ENCODE measurements around the gene PSME3. TPM values are rescaled to one million over a fixed set of nuclear protein-coding genes. Genes with fewer than 3 reads are reported as not detected.
A peak's percentile ranks its signal among the peaks of the same experiment; 100 is the strongest.

PSME3 gene
- total RNA-seq, 1 experiment from 2014 or later = 120 TPM

GRCh38 chr17:42843358-42843934, 10.2 kb downstream of the PSME3 start:
- ChIA-PET CTCF (interaction anchor here (0.6 kb wide), 1 partner anchor 588 kb away, joined by 3 read pairs; no protein-coding TSS in a partner anchor), POLR2A (ENCODE audit: low non-redundant PET) (no interaction called here)
- H3K9me3 ChIP-seq (ENCODE audit: low read depth, low read length, poor library complexity, severe bottlenecking) = no peaks in the 10 kb centered on the region
- peak; percentile 45 for DNase-seq (ENCODE audit: low spot score)
- intact Hi-C loops (cut with micrococcal nuclease; ENCODE audit: unreplicated experiment) = loop anchor here (2.0 kb wide), 1 partner anchor 93 kb away; no protein-coding TSS in a partner anchor
- TF ChIP-seq CTCF (conservative IDR thresholded peaks at IDR 0.05; ENCODE audit: low read depth, low read length) = peak; percentile 66
- TF ChIP-seq EZH2 (IDR thresholded peaks at IDR 0.05; ENCODE audit: borderline replicate concordance, low read depth, low read length, poor library complexity, severe bottlenecking) = no peak
- no peaks in the 10 kb centered on the region for H3K27me3 ChIP-seq (replicated peaks; ENCODE audit: insufficient read depth, low read depth, low read length, poor library complexity)
- no peaks in the 10 kb centered on the region for H3K4me1 ChIP-seq (ENCODE audit: insufficient read depth, low read length, poor library complexity, severe bottlenecking)
- no TSS peak for BruUV-seq (replicated peaks)
- H3K36me3 ChIP-seq (ENCODE audit: insufficient read depth, low read length, poor library complexity, severe bottlenecking) = peaks cover 22% of the 10 kb centered on the region
- H3K27ac ChIP-seq (ENCODE audit: low read depth, low read length, poor library complexity, severe bottlenecking) = no peak overlapping the region
- no peak overlapping the region for H3K4me3 ChIP-seq (ENCODE audit: low read depth, low read length, poor library complexity, severe bottlenecking)

- Histone ChIP-seq H3K27ac (ENCODE audit: low read depth, low read length, poor library complexity, severe bottlenecking) (no peak within 1 kb of the TSS), H3K9me3 (ENCODE audit: low read depth, low read length, poor library complexity, severe bottlenecking) (no peaks in the 10 kb centered on the region), H3K4me1 (ENCODE audit: insufficient read depth, low read length, poor library complexity, severe bottlenecking) (no peaks in the 10 kb centered on the region), H3K36me3 (ENCODE audit: insufficient read depth, low read length, poor library complexity, severe bottlenecking) (peaks cover 14% of the 10 kb centered on the region), H3K4me3 (ENCODE audit: low read depth, low read length, poor library complexity, severe bottlenecking) (no peak within 1 kb of the TSS), H3K27me3 (replicated peaks; ENCODE audit: insufficient read depth, low read depth, low read length, poor library complexity) (no peaks in the 10 kb centered on the region)
- intact Hi-C loops (cut with micrococcal nuclease; ENCODE audit: unreplicated experiment) = no loop called here
- CTCF ChIA-PET = no interaction called here
- BruUV-seq (replicated peaks) = no TSS peak
- POLR2A ChIA-PET (ENCODE audit: low non-redundant PET) = interaction anchor here (0.5 to 0.6 kb wide), 2 partner anchors 19 to 437 kb away, joined by 3 to 5 read pairs; no protein-coding TSS in a partner anchor
- DNase-seq (ENCODE audit: low spot score) = no peak
- TF ChIP-seq CTCF (conservative IDR thresholded peaks at IDR 0.05; ENCODE audit: low read depth, low read length) (no peak), EZH2 (IDR thresholded peaks at IDR 0.05; ENCODE audit: borderline replicate concordance, low read depth, low read length, poor library complexity, severe bottlenecking) (no peak)
Observed at GRCh38 chr17:42844271-42844670, 11.1 kb downstream of the PSME3 start, which contains the start of gene AOC2. Gene AOC2 (plus strand): TSS chr17:42844580. CDS start chr17:42844627, 47 bp downstream.

GRCh38 chr17:42844761-42845555, 11.8 kb downstream of the PSME3 start:
- no peaks in the 10 kb centered on the region for H3K9me3 ChIP-seq (ENCODE audit: low read depth, low read length, poor library complexity, severe bottlenecking)
- POLR2A ChIA-PET (ENCODE audit: low non-redundant PET) = no interaction called here
- BruUV-seq (replicated peaks) = no TSS peak
- TF ChIP-seq EZH2 (IDR thresholded peaks at IDR 0.05; ENCODE audit: borderline replicate concordance, low read depth, low read length, poor library complexity, severe bottlenecking) = no peak
- no peak for TF ChIP-seq CTCF (conservative IDR thresholded peaks at IDR 0.05; ENCODE audit: low read depth, low read length)
- CTCF ChIA-PET = no interaction called here
- H3K4me3 ChIP-seq (ENCODE audit: low read depth, low read length, poor library complexity, severe bottlenecking) = no peak overlapping the region
- no peak for DNase-seq (ENCODE audit: low spot score)
- H3K4me1 ChIP-seq (ENCODE audit: insufficient read depth, low read length, poor library complexity, severe bottlenecking) = no peaks in the 10 kb centered on the region
- no peaks in the 10 kb centered on the region for H3K27me3 ChIP-seq (replicated peaks; ENCODE audit: insufficient read depth, low read depth, low read length, poor library complexity)
- H3K27ac ChIP-seq (ENCODE audit: low read depth, low read length, poor library complexity, severe bottlenecking) = no peak overlapping the region
- H3K36me3 ChIP-seq (ENCODE audit: insufficient read depth, low read length, poor library complexity, severe bottlenecking) = peaks cover 11% of the 10 kb centered on the region
- intact Hi-C loops (cut with micrococcal nuclease; ENCODE audit: unreplicated experiment) = no loop called here

Measured in A673 (cell line).